HepG2 (cell line): ENCODE data around the gene RPS19BP1. TPM values are rescaled to one million over a fixed set of nuclear protein-coding genes. Genes with fewer than 3 reads are reported as not detected.

ENCODE experiments used
- DPF2 ChIP-seq: sonication (generic); formaldehyde crosslinking; IDR thresholded peaks from 2 replicates; pipeline ENCODE4 v1.4.0; 2020; ENCODE audit warnings: mild to moderate bottlenecking, low read depth, missing genetic modification reagents, borderline replicate concordance
- KAT7 ChIP-seq: IDR thresholded peaks from 2 replicates; pipeline ENCODE4 v1.6.1; 2018; ENCODE audit warnings: borderline replicate concordance, missing compliant biosample characterization
- PRDM15 ChIP-seq: sonication (generic); formaldehyde crosslinking; IDR thresholded peaks from 2 replicates; pipeline ENCODE4 v1.4.0; 2020; ENCODE audit warnings: missing genetic modification reagents
- ZBTB37 ChIP-seq: sonication (generic); formaldehyde crosslinking; IDR thresholded peaks from 2 replicates; pipeline ENCODE4 v1.4.0; 2020; ENCODE audit warnings: mild to moderate bottlenecking, missing genetic modification reagents
- ZBTB4 ChIP-seq: sonication (generic); formaldehyde crosslinking; IDR thresholded peaks from 2 replicates; pipeline ENCODE4 v1.4.0; 2020; ENCODE audit warnings: missing genetic modification reagents, mild to moderate bottlenecking, borderline replicate concordance
- ZNF687 ChIP-seq: sonication (generic); formaldehyde crosslinking; IDR thresholded peaks from 2 replicates; pipeline ENCODE4 v1.5.1; 2020; ENCODE audit warnings: mild to moderate bottlenecking, missing genetic modification reagents, moderate library complexity
- ZNF691 ChIP-seq: sonication (generic); formaldehyde crosslinking; IDR thresholded peaks from 2 replicates; pipeline ENCODE4 v1.4.0; 2020; ENCODE audit warnings: missing genetic modification reagents, low read depth, mild to moderate bottlenecking, borderline replicate concordance
- ZNF746 ChIP-seq: sonication (generic); formaldehyde crosslinking; IDR thresholded peaks from 2 replicates; pipeline ENCODE4 v1.8.0; 2022; ENCODE audit warnings: mild to moderate bottlenecking, missing genetic modification reagents
- polyA plus RNA-seq, 8 experiments: library from polyadenylated mRNA; depleted of rRNA in 3 of 8; stranded (reverse) in 7 of 8; unstranded in 1 of 8; fragments of >200 nt; fragmentation: Illumina TruSeq in 4 of 8; extraction: Trizol in 4 of 8; gene quantifications; 2 replicates each; pipeline versions ENCODE4 v1.2.1 to v1.2.3, GENCODE V29; 2011 to 2016; ENCODE audit warnings: low read depth in 4 of 8, missing spikeins in 1 of 8, mixed read lengths in 1 of 8; ENCODE audit not compliant: insufficient read depth in 1 of 8
- total RNA-seq, 5 experiments: library from RNA; depleted of rRNA; stranded (reverse); fragments of >200 nt; fragmentation: Illumina TruSeq; extraction: Trizol; gene quantifications; 2 replicates each; pipeline ENCODE4 v1.2.3, GENCODE V29; 2016; ENCODE audit warnings: low read depth in 1 of 5
- TF ChIP-seq, protein P1 (sequence below): sonication (generic); formaldehyde crosslinking; IDR thresholded peaks from 2 replicates; pipeline ENCODE4 v1.4.0; 2020; ENCODE audit warnings: mild to moderate bottlenecking, low read depth, missing genetic modification reagents
- TF ChIP-seq, protein P2 (sequence below): sonication (generic); formaldehyde crosslinking; IDR thresholded peaks from 2 replicates; pipeline ENCODE4 v1.4.0; 2020; ENCODE audit warnings: mild to moderate bottlenecking, low read depth, missing genetic modification reagents

RPS19BP1 gene
- total and polyA plus RNA-seq, 2 of the 13 experiments (the other 11 are each of a cell fraction or from before 2014, with no cell fraction given): 44.3 to 81.3 TPM

DNA sequence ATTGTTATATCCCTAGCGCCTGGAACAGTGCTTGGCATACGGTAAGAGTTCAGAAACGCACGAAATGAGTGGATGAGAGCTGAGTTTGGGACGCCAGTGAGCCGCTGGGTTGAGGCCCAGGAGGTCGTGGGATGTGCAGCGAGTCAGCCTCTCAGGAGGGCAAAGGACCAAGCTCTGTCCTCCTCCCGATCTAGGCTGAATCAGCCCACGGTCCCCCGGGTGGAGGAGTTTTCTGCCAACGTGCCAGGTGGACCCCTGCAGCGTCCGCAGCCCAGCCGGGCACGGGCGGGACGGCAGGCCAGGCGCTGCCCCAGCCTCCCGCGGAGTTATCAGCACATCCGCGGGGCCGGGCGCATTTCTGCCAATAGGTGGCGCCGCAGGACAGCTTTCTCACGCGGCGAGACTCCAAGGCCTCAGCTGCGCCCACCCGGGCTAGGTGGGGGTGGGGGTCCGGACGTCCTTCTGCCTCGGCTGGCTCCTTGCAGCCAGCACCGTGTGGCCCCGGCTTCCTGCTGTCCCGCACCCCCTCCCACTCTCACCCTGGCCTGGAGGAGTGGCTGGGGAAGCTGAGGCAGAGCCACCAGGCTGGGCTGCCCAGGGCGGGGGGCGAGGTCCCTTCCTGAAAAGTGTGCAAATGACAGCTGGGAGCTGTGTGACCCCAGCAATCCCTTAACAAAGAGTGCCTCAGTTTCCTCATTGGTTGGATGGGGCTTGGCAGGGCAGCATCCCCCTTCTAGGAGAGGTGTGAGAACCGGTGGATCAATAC is 2.2 kb upstream of the RPS19BP1 start (continued):
- no peak for TF ChIP-seq PRDM15 (CRISPR knock-in tag)
- peak; percentile 78 for TF ChIP-seq ZNF687 (CRISPR knock-in tag)
- TF ChIP-seq, protein P1, sequence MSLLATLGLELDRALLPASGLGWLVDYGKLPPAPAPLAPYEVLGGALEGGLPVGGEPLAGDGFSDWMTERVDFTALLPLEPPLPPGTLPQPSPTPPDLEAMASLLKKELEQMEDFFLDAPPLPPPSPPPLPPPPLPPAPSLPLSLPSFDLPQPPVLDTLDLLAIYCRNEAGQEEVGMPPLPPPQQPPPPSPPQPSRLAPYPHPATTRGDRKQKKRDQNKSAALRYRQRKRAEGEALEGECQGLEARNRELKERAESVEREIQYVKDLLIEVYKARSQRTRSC: no peak
- no peak for TF ChIP-seq ZNF691 (CRISPR knock-in tag)
- no peak for TF ChIP-seq ZBTB37
- TF ChIP-seq DPF2: no peak
- no peak for TF ChIP-seq ZBTB4 (CRISPR knock-in tag)
- no peak for TF ChIP-seq KAT7 (CRISPR knock-in tag)
- TF ChIP-seq, protein P2, sequence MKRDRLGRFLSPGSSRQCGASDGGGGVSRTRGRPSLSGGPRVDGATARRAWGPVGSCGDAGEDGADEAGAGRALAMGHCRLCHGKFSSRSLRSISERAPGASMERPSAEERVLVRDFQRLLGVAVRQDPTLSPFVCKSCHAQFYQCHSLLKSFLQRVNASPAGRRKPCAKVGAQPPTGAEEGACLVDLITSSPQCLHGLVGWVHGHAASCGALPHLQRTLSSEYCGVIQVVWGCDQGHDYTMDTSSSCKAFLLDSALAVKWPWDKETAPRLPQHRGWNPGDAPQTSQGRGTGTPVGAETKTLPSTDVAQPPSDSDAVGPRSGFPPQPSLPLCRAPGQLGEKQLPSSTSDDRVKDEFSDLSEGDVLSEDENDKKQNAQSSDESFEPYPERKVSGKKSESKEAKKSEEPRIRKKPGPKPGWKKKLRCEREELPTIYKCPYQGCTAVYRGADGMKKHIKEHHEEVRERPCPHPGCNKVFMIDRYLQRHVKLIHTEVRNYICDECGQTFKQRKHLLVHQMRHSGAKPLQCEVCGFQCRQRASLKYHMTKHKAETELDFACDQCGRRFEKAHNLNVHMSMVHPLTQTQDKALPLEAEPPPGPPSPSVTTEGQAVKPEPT (CRISPR knock-in tag): 0 out of 2 replicates have a peak, but pooled peaks have one; percentile 27
- no peak for TF ChIP-seq ZNF746 (CRISPR knock-in tag)
